ENCODE results near the gene RHCE.
"Not testable (repeated sequence)": the region's sequence is repeated elsewhere in the genome, so short reads cannot be mapped to it uniquely, and the experiment has no call there.

DNA sequence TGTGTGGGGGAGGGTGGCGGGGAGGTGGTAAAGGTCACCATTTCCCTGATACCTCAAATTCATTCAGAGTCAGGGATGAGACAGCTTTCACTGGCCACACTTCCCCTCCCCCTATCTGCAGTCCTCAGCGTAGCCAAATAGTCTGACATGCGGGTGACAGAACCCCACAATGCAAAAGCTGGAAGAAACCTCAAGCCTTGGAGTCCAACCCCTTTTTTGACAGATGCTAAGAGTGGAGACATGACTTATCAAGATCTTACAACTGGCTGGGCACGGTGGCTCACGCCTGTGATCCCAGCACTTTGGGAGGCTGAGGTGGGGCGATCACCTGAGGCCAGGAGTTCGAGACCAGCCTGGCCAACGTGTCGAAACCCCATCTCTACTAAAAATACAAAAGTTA lies 98.5 kb downstream of the RHCE start:
- not testable (repeated sequence) for TF ChIP-seq YY1 (IDR thresholded peaks at IDR 0.05; ENCODE audit: borderline replicate concordance in 1 of 3, control insufficient read depth in 1 of 3, extremely low read depth in 1 of 3, insufficient read depth in 3 of 3, insufficient read length in 1 of 3, insufficient replicate concordance in 2 of 3, low read depth in 1 of 3, low read length in 2 of 3); SMAD1 (IDR thresholded peaks at IDR 0.05; ENCODE audit: low read depth, low read length, partially characterized antibody)

Measured in K562 (cell line).